GM20431 (cell line): Measurements from ENCODE around the gene SUPT3H.
"Not testable (repeated sequence)": the region's sequence is repeated elsewhere in the genome, so short reads cannot be mapped to it uniquely, and the experiment has no call there.

ENCODE experiments used
- in situ Hi-C: fragments of 300-500 bp; cut with MseI, MboI; formaldehyde crosslinking; loops from one replicate; pipeline ENCODE4 v1.15.0; 2020; ENCODE audit warnings: low sequenced_read_pairs; ENCODE audit not compliant: unreplicated experiment

The SUPT3H gene

DNA sequence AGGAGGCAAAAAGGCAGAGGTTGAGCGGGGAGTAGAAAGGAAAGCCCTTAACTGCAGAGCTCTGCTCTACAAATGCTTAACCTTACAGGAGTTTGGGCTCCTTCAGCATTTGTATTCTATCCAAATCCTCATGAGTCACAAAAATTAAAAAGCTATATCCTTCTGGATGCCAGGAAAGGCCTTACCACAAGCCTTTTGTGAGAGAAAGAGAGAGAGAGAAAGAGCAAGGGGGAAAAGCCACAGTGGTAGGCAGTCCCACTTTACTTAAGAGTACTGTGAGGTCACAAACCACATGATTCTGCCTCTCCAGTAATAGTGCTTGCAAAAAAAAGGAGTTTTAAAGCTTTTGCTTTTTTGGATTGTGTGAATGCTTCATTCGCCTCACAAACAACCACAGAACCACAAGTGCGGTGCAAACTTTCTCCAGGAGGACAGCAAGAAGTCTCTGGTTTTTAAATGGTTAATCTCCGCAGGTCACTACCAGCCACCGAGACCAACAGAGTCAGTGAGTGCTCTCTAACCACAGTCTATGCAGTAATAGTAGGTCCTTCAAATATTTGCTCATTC is 49.7 kb downstream of the SUPT3H start, which contains the start of gene RUNX2:
Gene RUNX2, plus strand, starts transcription at position 375 of the 567 bp plus-strand sequence. CDS start 397 bp downstream, outside the sequence.
- in situ Hi-C loops: no loop called here

GRCh38 chr6:45326698-45327417 is 50.9 kb downstream of the SUPT3H start:
- in situ Hi-C loops: no loop called here

DNA sequence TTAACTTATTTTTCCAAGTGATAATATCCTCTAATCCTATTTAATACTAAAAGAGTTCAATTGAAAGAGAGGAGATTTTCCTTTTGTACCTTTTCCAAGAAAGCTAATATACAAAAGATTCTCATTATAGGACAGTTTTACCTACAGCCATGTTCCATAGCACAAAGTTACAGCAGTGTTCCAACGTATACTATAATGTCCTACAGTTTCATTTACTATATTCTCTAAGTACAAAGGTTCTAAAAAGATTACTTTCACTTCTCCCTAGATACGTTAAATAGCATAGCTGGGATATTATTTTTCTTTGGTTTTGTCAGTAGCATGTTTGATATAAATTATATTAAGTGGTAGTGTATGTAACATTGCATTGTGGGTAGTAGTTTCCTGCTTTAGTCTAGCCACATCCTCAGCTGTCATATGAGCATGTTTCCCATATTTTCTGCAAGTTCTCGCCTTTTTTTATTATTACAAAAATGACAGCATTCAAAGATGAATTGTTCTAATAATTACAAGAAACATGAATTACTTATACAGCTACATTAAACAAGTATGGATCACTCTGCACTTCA is 54.0 kb downstream of the SUPT3H start:
- in situ Hi-C loops: no loop called here

DNA sequence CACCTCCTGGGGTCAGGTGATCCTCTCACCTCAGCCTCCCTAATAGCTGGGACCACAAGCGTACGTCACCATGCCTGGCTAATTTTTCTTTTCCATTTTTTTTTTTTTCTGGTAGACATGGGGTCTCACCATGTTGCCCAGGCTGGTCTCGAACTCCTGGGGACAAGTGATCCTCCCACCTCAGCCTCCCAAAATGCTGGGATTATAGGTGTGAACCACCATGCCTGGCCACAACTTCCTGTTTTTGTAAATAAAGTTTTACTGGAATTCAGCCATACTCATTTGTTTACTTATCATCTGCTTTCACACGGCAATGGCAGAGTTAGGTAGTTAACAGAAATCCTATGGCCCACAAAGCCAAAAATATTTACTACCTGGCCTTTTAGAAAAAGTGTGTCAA is 57.4 kb downstream of the SUPT3H start:
- in situ Hi-C loops: no loop called here

- in situ Hi-C loops: no loop called here
These were observed 63.6 kb downstream of the SUPT3H start for GRCh38 chr6:45314146-45314545.

DNA sequence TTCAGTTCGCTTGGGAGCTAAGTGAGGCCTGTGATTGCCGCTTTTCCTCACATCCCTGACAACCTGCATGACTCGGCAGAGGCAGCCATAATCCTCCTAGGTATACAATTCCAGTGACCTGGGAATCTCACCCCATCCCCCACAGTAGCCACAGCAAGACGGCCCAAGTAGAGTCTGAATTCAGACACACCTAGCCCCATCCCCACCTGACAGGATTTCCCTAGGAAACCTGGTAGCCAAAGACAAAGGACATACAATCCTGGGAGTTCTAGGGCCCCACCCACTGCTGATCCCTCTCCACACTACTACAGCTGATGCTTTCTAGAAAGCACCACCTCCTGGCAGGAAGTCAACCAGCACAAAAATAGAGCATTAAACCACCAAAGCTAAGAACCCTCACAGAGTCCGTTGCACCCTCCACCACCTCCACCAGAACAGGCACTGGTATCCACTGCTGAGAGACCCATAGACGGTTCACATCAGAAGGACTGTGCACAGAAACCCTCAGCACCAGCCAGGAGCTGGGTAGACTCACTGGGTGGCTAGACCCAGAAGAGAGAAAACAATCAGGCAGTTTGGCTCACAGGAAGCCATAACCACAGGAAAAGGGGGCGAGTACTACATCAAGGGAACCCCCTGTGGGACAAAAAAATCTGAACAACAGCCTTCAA is 67.5 kb downstream of the SUPT3H start:
- in situ Hi-C loops: no loop called here

GRCh38 chr6:45305546-45305945 is 72.2 kb downstream of the SUPT3H start:
- in situ Hi-C loops: no loop called here

DNA sequence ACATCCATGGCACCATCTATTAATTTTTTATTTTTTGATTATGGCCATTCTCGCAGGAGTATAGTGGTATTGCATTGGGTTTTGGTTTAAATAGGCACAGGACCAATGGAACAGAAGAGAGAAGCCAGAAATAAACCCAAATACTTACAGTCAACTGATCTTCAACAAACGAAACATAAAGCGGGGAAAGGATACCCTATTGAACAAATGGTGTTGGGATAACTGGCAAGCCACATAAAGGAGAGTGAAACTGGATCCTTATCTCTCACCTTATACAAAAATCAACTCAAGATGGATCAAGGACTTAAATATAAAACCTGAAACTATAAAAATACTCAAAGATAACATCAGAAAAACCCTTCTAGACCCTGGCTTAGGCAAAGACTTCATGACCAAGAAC is 74.9 kb downstream of the SUPT3H start:
- in situ Hi-C loops: no loop called here

- in situ Hi-C loops: no loop called here
These were observed 76.2 kb downstream of the SUPT3H start for GRCh38 chr6:45301348-45302142.

DNA sequence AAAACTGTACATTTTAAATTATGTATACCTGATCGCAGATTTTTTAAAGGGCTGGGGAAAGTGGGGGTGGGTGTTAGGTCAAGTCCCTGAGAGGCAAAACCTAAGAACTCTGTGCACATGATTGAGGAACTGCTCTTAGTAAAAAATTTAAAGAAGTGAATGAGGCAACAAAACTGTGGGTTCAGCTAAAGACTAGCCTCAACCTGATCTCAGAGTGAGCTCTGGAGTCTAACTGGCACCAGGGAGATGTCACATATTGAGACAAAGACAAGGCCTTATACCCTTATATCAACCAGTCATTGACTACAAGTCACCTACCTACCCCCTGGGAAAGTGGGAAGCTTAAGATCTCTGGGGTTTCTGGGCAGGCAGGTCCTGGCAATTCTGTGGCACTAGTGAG is 77.0 kb downstream of the SUPT3H start:
- in situ Hi-C loops: no loop called here

- in situ Hi-C loops: no loop called here
These were observed 78.6 kb downstream of the SUPT3H start for GRCh38 chr6:45299096-45299581.

GRCh38 chr6:45297320-45297719 is 80.4 kb downstream of the SUPT3H start:
- in situ Hi-C loops: no loop called here

GRCh38 chr6:45294065-45294701 is 83.6 kb downstream of the SUPT3H start:
- in situ Hi-C loops: not testable (repeated sequence)

GRCh38 chr6:45293306-45293705 is 84.4 kb downstream of the SUPT3H start:
- in situ Hi-C loops: no loop called here

DNA sequence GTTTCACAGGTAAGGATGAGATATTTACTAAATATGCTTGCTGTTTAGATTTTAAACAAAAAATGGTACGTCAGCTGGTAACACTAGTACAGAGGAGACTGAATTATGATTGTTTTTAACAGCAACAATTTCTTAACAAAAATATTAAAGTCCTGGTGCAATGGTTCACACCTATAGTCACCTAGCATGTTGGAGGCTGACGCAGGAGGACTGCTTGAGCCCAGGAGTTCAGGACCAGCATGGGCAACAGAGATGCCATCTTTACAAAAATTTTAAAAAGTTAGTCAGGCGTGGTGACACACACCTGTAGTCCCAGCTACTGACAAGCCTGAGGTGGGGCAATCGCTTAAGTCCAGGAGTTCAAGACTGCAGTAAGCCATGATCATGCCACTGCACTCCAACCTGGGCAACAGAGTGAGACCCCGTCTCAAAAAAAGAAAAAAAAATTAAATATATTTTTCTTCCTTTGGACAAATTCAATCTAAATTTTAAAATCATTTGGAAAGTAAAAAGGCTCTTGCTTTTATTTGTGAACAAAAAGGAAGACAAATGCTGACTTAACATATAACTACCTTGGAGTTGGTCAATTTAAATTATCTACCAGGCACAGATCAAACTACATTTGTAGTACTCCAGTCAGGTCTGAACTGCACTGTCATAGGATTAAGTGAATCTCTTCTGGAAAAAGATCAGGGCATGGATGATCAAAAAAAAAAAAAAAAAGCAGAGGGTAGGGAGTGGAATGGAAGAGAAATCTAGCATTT is 87.8 kb downstream of the SUPT3H start:
- in situ Hi-C loops: no loop called here

DNA sequence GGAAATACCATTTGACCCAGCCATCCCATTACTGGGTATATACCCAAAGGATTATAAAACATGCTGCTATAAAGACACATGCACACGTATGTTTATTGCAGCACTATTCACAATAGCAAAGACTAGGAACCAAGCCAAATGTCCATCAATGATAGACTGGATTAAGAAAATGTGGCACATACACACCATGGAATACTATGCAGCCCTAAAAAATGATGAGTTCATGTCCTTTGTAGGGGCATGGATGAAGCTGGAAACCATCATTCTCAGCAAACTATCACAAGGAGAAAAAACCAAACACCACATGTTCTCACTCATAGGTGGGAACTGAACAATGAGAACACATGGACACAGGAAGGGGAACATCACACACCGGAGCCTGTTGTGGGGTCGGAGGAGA is 91.0 kb downstream of the SUPT3H start:
- in situ Hi-C loops: not testable (repeated sequence)

DNA sequence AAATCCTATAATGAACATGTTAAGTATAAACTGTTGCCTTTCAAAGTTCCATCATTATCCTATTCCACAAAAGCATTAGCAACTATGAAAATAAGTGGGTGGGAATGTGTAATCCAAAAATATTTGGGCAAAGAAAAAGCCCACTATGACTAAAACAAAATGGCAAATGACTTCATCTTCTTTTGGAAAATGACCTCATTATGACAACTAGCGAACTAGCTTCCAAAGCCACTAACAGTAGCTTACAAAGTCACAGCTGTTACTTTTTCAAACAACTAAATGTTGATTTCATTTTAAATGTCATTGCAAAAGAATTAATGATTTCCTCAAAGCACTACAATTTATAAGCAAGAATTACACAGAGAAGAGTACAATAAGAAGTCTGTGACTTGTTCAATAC is 99.4 kb downstream of the SUPT3H start:
- in situ Hi-C loops: no loop called here

- in situ Hi-C loops: not testable (repeated sequence)
These were observed 100.0 kb downstream of the SUPT3H start for GRCh38 chr6:45277741-45278140.

GRCh38 chr6:45275358-45275757 is 102.4 kb downstream of the SUPT3H start:
- in situ Hi-C loops: no loop called here
